Stimulated activated CD4-positive, alpha-beta T cell treated with anti-CD3 and anti-CD28 coated beads, Interleukin-1b, Interleukin-23, amount 100 ng/mL, for 1 hour (primary cell): Measurements from ENCODE around the gene CAMKK1.

Source experiments
- DNase-seq, 2 donors: peaks; one replicate each; pipeline ENCODE4 v3.0.0-alpha.2; 2020; ENCODE audit warnings: low read depth in 2 of 2

Gene CAMKK1

GRCh38 chr17:3918372-3919122 lies 25.7 kb upstream of the CAMKK1 start:
- DNase-seq: no peak

GRCh38 chr17:3917391-3917931 lies 24.6 kb upstream of the CAMKK1 start:
- no peak for DNase-seq

GRCh38 chr17:3916825-3917224 lies 24.0 kb upstream of the CAMKK1 start:
- DNase-seq: no peak

GRCh38 chr17:3915995-3916696 lies 23.3 kb upstream of the CAMKK1 start, which contains the start of gene P2RX1:
Gene P2RX1 (minus strand): TSS chr17:3916465. CDS start chr17:3916225, 240 bp downstream.
- no peak for DNase-seq

GRCh38 chr17:3915581-3915994 lies 22.7 kb upstream of the CAMKK1 start:
- DNase-seq: no peak

- DNase-seq: no peak
Observed at GRCh38 chr17:3914312-3914670, 21.4 kb upstream of the CAMKK1 start.

- DNase-seq: peak; percentile 58 to 64
Observed at GRCh38 chr17:3913531-3914311, 20.9 kb upstream of the CAMKK1 start.

- DNase-seq: no peak
Observed at GRCh38 chr17:3912827-3913226, 20.0 kb upstream of the CAMKK1 start.

- peak in 1 of 2 donors; percentile 35 for DNase-seq
Observed at GRCh38 chr17:3911271-3912053, 18.6 kb upstream of the CAMKK1 start.

GRCh38 chr17:3910420-3911270 lies 17.8 kb upstream of the CAMKK1 start:
- DNase-seq: no peak

- DNase-seq: no peak
Observed at GRCh38 chr17:3909257-3909656, 16.4 kb upstream of the CAMKK1 start.

GRCh38 chr17:3907483-3908216 lies 14.8 kb upstream of the CAMKK1 start:
- no peak for DNase-seq

- no peak for DNase-seq
Observed at GRCh38 chr17:3906881-3907280, 14.0 kb upstream of the CAMKK1 start.

- no peak for DNase-seq
Observed at GRCh38 chr17:3905017-3905520, 12.2 kb upstream of the CAMKK1 start.

GRCh38 chr17:3904501-3904900 lies 11.6 kb upstream of the CAMKK1 start:
- DNase-seq: no peak

GRCh38 chr17:3903881-3904290 lies 11.0 kb upstream of the CAMKK1 start:
- DNase-seq: no peak

- DNase-seq: no peak
Observed at GRCh38 chr17:3903051-3903825, 10.4 kb upstream of the CAMKK1 start.

GRCh38 chr17:3900646-3901045 lies 7.8 kb upstream of the CAMKK1 start:
- no peak for DNase-seq

GRCh38 chr17:3897731-3898130 lies 4.9 kb upstream of the CAMKK1 start:
- DNase-seq: no peak
